HuH-7 (cell line): ENCODE measurements around the gene CTDSPL.
"Not testable (repeated sequence)": the region's sequence is repeated elsewhere in the genome, so short reads cannot be mapped to it uniquely, and the experiment has no call there.

Experiments used
- DNase-seq: peaks from one replicate; pipeline ENCODE4 v3.0.0; 2011; ENCODE audit warnings: low spot score

The CTDSPL gene

DNA sequence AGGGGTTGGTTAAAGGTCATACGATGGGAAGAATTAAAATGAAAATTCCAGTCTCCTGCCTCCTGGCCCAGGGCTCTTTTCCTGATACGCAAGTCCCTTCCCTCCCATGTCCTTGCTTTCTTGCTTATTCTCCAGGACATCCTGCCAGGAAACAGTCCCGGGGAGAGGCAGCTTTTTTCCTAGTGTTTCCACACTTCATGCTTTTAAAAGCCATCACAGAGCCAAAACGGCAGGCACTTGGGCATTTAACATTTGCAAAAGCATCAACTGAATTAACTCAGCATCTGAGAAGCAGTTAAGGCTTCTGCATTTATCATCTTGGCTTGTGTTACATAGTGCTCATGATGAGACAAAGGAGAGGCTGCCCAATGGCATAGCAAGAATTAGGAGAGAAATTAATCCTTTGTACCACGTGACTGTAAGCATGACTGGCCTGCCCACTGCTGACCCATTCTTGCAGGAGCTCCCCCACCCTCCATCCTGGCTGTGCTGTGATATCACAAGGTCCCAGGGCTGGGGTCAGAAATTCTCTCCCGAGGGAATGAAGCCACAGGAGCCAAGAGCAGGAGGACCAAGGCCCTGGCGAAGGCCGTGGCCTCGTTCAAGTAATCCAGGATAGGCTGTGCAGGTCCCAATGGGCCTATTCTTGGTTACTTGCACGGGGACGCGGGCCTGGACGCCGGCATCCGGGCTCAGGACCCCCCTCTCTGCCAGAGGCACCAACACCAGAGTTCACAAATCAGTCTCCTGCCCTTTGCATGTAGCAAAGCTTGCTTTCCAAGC is 107.3 kb downstream of the CTDSPL start:
- no peak for DNase-seq

- no peak for DNase-seq
These were observed 108.0 kb downstream of the CTDSPL start for GRCh38 chr3:37969596-37970100.

GRCh38 chr3:37970802-37971201 is 109.1 kb downstream of the CTDSPL start:
- no peak for DNase-seq

- DNase-seq = no peak
These were observed 109.8 kb downstream of the CTDSPL start for GRCh38 chr3:37971467-37971866.

GRCh38 chr3:37972056-37972455 is 110.4 kb downstream of the CTDSPL start:
- not testable (repeated sequence) for DNase-seq

DNA sequence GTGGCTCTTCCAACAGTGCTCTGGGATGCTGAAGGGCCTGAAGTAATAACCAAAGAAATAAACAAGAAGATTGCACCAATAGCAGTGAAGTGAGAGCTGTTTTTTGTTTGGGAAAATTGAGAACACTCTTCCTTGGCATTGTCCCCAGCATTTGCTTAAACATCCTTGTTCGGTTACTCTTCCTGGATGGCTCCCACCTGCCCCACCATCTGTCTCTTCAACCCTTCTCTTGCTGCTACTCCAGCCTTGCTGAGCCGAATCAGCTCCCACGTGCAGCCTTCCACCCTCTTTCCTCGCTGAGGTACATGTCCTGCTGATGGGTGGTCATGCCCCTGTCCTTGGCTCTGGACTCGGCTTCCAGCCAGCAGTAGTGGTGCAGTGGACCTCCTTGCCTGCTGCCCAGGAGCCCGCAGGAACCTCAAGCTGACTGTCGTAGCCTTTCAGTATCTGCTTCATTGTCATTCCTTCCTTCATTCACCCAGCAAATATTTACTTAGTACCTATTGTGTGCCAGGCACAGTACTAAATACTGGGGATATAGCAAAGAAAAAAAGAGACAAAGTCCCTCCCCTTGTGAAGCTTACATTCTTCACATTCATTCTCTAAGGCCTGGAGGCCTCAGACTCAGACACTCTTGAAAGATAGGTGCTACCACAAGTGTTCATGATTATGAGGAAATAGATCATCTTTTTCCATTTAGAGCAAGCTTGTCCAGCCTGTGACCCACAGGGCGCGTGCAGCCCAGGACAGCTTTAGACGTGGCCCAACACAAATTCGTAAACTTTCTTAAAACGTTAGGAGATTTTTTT is 111.8 kb downstream of the CTDSPL start:
- DNase-seq = no peak

- DNase-seq = peak; percentile 81
These were observed 112.7 kb downstream of the CTDSPL start for GRCh38 chr3:37974121-37975083.

DNA sequence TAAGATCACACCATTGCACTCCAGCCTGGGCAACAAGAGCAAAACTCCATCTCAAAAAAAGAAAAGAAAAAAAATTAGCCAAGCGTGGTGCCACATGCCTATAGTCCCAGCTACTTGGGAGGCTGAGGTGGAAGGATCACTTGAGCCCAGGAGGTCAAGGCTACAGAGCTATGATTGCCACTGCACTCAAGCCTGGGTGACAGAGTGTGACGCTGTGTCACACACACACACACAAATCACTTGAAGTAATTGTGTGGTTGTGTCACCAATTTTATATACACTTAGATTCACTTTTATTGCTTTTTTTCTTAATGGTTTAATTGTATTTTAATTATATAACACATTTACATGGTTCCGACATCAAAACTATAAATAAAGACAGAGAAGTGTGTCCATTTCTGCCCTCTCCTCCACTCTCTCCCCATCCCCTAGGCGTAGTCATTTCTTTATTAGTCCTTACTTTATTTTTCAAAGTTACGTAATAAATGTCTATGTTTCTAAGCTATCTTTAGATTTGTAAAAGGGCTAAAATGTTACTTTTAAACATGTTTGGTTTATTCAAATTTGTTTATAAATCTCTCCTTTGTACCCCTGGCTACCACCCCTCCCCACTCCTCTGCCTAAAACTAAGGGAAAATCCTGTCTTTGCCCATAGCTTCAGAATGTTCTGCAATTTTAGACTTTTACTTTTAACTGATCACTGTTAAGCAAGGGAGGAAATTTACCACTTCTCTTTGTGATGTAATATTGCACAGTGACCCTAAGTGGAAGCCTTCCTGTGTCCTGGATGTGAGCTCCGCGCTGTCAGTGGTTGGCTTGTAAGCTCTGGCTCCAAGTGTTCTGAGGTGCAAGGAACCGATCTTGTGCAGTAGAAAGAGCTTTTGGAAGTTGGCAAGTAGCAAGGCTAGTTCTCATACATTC is 118.1 kb downstream of the CTDSPL start:
- DNase-seq = no peak

DNA sequence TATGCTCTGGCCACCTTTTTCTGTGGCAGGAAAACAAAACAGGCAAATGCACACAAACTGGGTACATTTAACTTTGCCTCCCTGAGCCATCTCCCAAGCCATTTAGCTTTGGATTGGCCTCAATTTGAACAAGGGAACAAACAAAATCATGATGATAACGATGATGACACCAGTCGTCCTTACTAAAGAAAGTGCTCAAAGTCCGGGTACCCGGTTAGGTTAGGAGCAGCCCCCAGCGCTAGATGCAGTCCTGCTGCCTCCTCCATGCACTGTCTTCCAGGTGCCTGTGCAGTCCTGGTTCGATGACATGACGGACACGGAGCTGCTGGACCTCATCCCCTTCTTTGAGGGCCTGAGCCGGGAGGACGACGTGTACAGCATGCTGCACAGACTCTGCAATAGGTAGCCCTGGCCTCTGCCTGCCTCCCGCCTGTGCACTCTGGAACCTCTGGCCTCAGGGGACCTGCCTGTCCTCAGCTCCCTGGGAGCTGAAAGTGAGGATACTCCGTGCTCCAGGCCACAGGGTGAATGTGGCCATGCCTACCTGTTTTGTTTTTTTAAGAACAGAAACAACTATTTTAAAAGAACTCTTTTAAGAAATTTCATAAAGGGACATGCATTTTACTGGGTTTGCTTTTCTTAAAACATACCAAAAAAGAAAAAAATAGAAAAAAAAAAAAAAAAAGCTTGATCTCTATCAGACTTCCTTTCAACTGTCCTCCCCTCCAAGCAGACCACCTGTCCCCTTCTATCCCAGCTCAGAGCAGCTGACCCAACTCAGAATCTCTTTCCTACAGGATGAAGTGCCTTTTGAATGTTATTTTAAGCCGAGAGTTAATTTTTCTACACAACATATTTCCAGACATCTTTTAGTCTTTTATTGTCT is 119.0 kb downstream of the CTDSPL start:
- DNase-seq = no peak

GRCh38 chr3:37981348-37981664 is 119.6 kb downstream of the CTDSPL start:
- DNase-seq = no peak

DNA sequence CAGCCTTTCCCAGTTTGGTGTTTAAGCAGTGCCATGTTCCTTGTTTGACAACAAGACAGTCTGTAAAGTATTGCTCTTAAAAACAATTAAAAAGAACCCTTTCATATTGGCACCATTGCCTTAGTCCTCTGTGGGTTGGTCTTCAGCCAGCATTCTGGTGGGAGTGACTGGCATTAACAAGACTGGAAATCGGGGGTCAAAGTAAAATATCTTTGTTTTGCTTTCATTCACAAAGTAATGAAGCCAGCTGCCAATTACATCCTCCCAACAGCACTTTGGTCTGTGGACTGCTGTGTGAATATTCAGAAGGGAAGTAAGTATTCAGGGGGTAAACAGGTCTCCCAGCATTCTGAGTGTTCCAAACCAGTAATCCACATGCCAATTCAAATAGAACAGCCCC is 120.7 kb downstream of the CTDSPL start:
- no peak for DNase-seq

DNA sequence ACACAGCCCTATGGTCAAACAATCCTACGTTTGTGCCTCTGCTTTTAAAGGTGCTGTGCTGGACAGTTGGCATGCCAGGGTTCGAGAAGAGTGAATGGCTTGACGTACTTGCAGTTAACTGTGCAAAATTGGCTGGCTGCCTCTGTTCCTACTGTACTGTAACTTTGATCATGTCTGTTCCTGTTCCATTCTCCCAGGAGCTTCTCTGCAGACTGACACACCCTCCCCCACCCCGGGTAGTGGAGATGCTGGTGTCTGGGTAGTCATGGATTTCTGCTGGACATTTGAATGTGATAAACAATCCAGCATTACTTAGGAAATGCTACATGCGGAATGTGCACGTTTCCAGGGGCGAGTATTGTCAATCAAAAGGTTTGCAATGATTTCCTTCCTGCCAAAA is 122.4 kb downstream of the CTDSPL start:
- DNase-seq = no peak

GRCh38 chr3:37984596-37984995 is 122.9 kb downstream of the CTDSPL start:
- DNase-seq = no peak

GRCh38 chr3:37985637-37986320 is 124.1 kb downstream of the CTDSPL start:
- no peak for DNase-seq

DNA sequence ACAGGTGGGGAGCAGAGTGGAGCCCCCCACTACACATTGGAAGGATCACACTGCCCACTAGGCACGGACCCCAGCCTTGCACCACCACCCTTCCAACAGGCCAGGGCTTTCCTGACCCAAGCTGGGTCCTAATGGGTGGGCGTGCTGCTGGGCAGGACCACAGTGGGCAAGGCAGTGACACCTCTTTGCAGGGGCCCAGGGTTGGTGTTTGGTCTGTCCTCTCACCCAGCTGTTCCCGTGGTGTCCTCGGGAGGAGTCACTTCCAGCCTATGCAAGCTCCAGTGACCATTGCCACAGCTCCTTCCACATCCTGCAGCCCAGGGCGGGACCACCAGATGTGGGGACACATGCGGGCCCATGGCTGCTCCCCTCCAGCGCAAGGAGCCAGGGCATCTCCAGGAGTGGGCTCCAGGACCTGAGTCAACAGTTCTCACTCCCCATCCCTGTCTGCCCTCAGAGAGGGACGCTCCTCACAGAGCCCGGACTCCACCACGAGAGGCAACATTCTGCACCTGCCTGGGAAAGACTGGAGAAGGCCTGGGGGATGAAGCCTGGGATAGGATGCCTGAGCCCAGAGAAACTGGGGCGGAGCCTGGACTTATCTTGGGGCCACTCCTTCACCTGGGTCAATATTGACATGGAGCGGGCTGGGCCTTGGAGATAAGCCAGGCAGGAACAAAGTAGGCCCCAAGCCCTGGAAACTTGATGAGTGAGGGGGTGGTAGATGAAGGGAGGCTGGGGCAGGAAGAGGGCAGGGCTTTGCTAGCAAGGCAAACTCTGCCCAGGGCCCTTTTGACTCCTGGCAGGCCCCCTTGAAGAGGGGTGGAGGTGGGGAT is 125.0 kb downstream of the CTDSPL start:
- peak; percentile 83 for DNase-seq

DNA sequence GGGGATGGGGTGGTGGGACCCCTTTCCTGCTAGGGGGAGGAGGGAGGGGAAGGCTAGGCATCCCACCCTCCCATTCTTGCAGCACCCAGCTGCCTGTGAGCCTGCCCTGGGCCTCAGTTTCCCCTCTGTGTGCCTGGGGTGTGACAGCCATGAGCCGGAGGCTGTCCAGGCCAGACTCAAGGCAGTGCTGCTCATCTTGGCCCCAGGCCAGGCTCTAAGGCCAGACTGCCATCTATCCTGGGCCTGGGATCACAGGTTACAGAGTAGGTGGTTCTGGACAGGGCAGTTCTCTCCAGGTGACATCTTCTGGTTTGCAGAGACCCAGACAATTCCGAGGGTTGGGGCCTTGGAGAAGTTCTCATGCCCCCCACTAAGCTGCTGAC is 125.6 kb downstream of the CTDSPL start:
- DNase-seq = no peak

DNA sequence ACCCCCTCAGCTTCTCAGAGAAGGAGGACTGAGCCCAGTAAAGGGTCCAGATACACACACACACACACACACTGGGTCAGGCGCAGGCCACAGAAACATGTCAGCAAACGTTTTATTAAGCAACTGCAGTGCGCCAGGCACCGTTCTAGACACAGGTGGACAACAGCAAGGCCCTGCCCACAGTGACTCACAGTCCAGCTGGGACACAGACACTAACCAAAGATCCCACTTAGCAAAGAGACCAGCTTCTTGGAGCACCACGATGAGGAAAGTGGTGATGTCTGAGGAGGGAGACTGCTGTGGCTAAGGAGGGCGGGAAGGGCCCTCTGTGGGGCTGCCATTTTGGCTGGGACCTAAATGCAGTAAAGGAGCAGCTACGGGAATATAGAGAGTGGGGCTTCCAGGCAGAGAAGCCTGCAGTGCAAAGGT is 126.1 kb downstream of the CTDSPL start:
- DNase-seq = no peak

DNA sequence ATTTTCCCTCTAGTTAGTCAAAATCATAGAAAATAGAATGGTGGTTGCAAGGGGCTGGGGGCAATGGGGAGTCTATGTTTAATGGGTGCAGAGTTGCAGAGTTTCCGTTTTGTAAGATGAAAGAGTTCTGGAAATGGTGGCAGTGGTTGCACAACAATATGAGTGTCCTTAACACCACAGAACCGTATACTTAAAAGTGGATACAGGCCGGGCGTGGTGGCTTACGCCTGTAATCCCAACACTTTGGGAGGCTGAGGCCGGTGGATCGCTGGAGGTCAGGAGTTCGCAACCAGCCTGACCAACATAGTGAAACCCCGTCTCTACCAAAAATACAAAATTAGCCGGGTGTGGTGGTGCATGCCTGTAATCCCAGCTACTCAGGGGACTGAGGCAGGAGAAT is 126.7 kb downstream of the CTDSPL start:
- not testable (repeated sequence) for DNase-seq
